HepG2 (cell line): ENCODE results near the gene PIK3CB. TPM values are rescaled to one million over a fixed set of nuclear protein-coding genes. Genes with fewer than 3 reads are reported as not detected.

Experiments used
- ATAC-seq: fragments of 200-7000 bp; cut with Tn5 transposase; 3 replicates; pipeline ENCODE4 v1.9.1; 2020; ENCODE audit warnings: mild to moderate bottlenecking, moderate library complexity
- BruUV-seq: library from RNA; stranded (reverse); fragments of 400-500 nt; replicated peaks from 2 replicates; lab custom pipeline; 2021; lab: Mats Ljungman, UMichigan
- CTCF ChIA-PET: fragments of 300-600 bp; formaldehyde crosslinking; extraction: SDS; loops from one replicate; lab custom pipeline; 2021; ENCODE audit warnings: low total read pairs, inconsistent platforms, low intra/inter-chr PET ratio; lab: Yijun Ruan, JAX
- POLR2A ChIA-PET: fragments of 350-600 bp; sonication (Branson Sonifier 250); formaldehyde crosslinking; loops from one replicate; lab custom pipeline; 2020; ENCODE audit warnings: antibody characterized with exemption, inconsistent platforms; lab: Yijun Ruan, JAX
- DNase-seq: peaks from one replicate; pipeline ENCODE4 v3.0.0-alpha.2; 2015; ENCODE audit warnings: low spot score
- FAIRE-seq: peaks from 3 replicates; lab custom pipeline; 2011; peaks lifted over from hg19 to GRCh38; lab: Jason Lieb, UNC
- H2AFZ ChIP-seq: one replicate; pipeline ENCODE4 v1.6.1; 2011; ENCODE audit warnings: low read length, inconsistent platforms
- H3K27ac ChIP-seq: fragments of 300-600 bp; 3 replicates; pipeline ENCODE4 v1.8.0; 2011; ENCODE audit warnings: mixed run types, mild to moderate bottlenecking, mixed read lengths, low read length, inconsistent platforms; ENCODE audit not compliant: insufficient read depth; ENCODE audit errors: extremely low read length
- H3K27me3 ChIP-seq, 2 experiments: fragments of 200-600 bp in 1 of 2; 2 replicates in 1 of 2; 3 replicates in 1 of 2; pipeline versions ENCODE4 v1.6.0 to v1.8.0; 2011; ENCODE audit warnings: low read length in 2 of 2, mild to moderate bottlenecking in 2 of 2, moderate library complexity in 2 of 2, inconsistent platforms in 1 of 2; ENCODE audit not compliant: insufficient read depth in 2 of 2, control insufficient read depth in 1 of 2
- H3K36me3 ChIP-seq, 2 experiments: fragments of 200-600 bp in 1 of 2; replicated peaks in 1 of 2; 2 replicates in 1 of 2; 3 replicates in 1 of 2; pipeline versions ENCODE4 v1.5.1 to v1.8.0; 2011; ENCODE audit warnings: low read length in 2 of 2, inconsistent platforms in 1 of 2; ENCODE audit not compliant: insufficient read depth in 2 of 2, control insufficient read depth in 1 of 2
- H3K4me1 ChIP-seq: 2 replicates; pipeline ENCODE4 v1.5.1; 2012; ENCODE audit warnings: low read length, inconsistent platforms; ENCODE audit not compliant: insufficient read depth
- H3K4me2 ChIP-seq: 2 replicates; pipeline ENCODE4 v1.6.0; 2011; ENCODE audit warnings: low read depth, low read length, inconsistent platforms
- H3K4me3 ChIP-seq, 3 experiments: fragments of 200-600 bp in 1 of 3; sonication (generic), shearing (Covaris generic) in 1 of 3; replicated peaks in 1 of 3; 2 replicates each; pipeline ENCODE4 v1.5.1; 2011 to 2016; ENCODE audit warnings: low read length in 3 of 3, inconsistent platforms in 2 of 3, low read depth in 2 of 3, mild to moderate bottlenecking in 2 of 3, control low read depth in 1 of 3, mixed read lengths in 1 of 3; ENCODE audit not compliant: insufficient read depth in 1 of 3
- H3K79me2 ChIP-seq: one replicate; pipeline ENCODE4 v1.6.1; 2011; ENCODE audit warnings: low read length, inconsistent platforms; ENCODE audit not compliant: insufficient read depth
- H3K9ac ChIP-seq: 2 replicates; pipeline ENCODE4 v1.6.0; 2011; ENCODE audit warnings: mild to moderate bottlenecking, low read depth, low read length, inconsistent platforms; ENCODE audit not compliant: insufficient read depth
- H3K9me3 ChIP-seq: 2 replicates; pipeline ENCODE4 v1.5.1; 2012; ENCODE audit warnings: mild to moderate bottlenecking, low read length
- H4K20me1 ChIP-seq: 2 replicates; pipeline ENCODE4 v1.6.0; 2011; ENCODE audit warnings: inconsistent platforms, mild to moderate bottlenecking, low read length, moderate library complexity; ENCODE audit not compliant: insufficient read depth
- ARNT2 ChIP-seq: sonication (generic); formaldehyde crosslinking; IDR thresholded peaks from 2 replicates; pipeline ENCODE4 v1.8.0; 2022; ENCODE audit warnings: mild to moderate bottlenecking, low read depth, missing genetic modification reagents, moderate library complexity
- GMEB2 ChIP-seq: IDR thresholded peaks from 2 replicates; pipeline ENCODE4 v1.6.1; 2016; ENCODE audit warnings: missing biosample characterization, missing genetic modification reagents, low read depth
- HOXA5 ChIP-seq: sonication (generic); formaldehyde crosslinking; IDR thresholded peaks from 2 replicates; pipeline ENCODE4 v1.4.0; 2020; ENCODE audit warnings: missing genetic modification reagents
- KLF9 ChIP-seq: IDR thresholded peaks from 2 replicates; pipeline ENCODE4 v1.6.1; 2016; ENCODE audit warnings: low read depth
- RBM22 ChIP-seq: fragments of 200-400 bp; formaldehyde crosslinking; optimal IDR thresholded peaks from 2 replicates; pipeline ENCODE3; 2017; ENCODE audit warnings: mild to moderate bottlenecking, low read length, moderate library complexity
- RFX3 ChIP-seq: IDR thresholded peaks from 2 replicates; pipeline ENCODE4 v1.6.1; 2016; ENCODE audit warnings: missing biosample characterization, missing genetic modification reagents
- ZNF354B ChIP-seq: sonication (generic); formaldehyde crosslinking; IDR thresholded peaks from 2 replicates; pipeline ENCODE4 v1.8.0; 2022; ENCODE audit warnings: mild to moderate bottlenecking, missing genetic modification reagents
- ZNF768 ChIP-seq: sonication (generic); formaldehyde crosslinking; IDR thresholded peaks from 2 replicates; pipeline ENCODE4 v1.4.0; 2020; ENCODE audit warnings: missing genetic modification reagents
- WGBS: methylation state at CpG from one replicate; pipeline ENCODE4 v1.1.6; 2017; ENCODE audit warnings: low lambda C conversion rate; 5-methylcytosine and 5-hydroxymethylcytosine counted together
- in situ Hi-C: cut with HindIII; loops from 2 replicates; pipeline ENCODE4 v1.10.0; 2017; ENCODE audit warnings: low pct_unique_long_range_greater_than_20kb; ENCODE audit not compliant: extremely low pct_ligation_motif_present
- intact Hi-C: fragments of 100-400 bp; cut with micrococcal nuclease; formaldehyde crosslinking; loops from one replicate; pipeline ENCODE4 v1.10.0; 2022; ENCODE audit not compliant: unreplicated experiment
- polyA plus RNA-seq, 8 experiments: library from polyadenylated mRNA; depleted of rRNA in 3 of 8; stranded (reverse) in 7 of 8; unstranded in 1 of 8; fragments of >200 nt; fragmentation: Illumina TruSeq in 4 of 8; extraction: Trizol in 4 of 8; gene quantifications; 2 replicates each; pipeline versions ENCODE4 v1.2.1 to v1.2.3, GENCODE V29; 2011 to 2016; ENCODE audit warnings: low read depth in 4 of 8, missing spikeins in 1 of 8, mixed read lengths in 1 of 8; ENCODE audit not compliant: insufficient read depth in 1 of 8
- total RNA-seq, 5 experiments: library from RNA; depleted of rRNA; stranded (reverse); fragments of >200 nt; fragmentation: Illumina TruSeq; extraction: Trizol; gene quantifications; 2 replicates each; pipeline ENCODE4 v1.2.3, GENCODE V29; 2016; ENCODE audit warnings: low read depth in 1 of 5
- TF ChIP-seq, protein P1 (sequence below): sonication (generic); formaldehyde crosslinking; IDR thresholded peaks from 2 replicates; pipeline ENCODE4 v1.4.0; 2020; ENCODE audit warnings: mild to moderate bottlenecking, missing genetic modification reagents

The PIK3CB gene
- total and polyA plus RNA-seq, 2 of the 13 experiments (the other 11 are each of a cell fraction or from before 2014, with no cell fraction given), result 6.6 to 18.7 TPM

GRCh38 chr3:138778643-138779042 is 56.1 kb downstream of the PIK3CB start:
- intact Hi-C loops, result loop anchor here (10.0 kb wide), 1 partner anchor 56 kb away; the partner anchor contains the start of gene PIK3CB
- FAIRE-seq (no peak), DNase-seq (no peak)
- no peak overlapping the region for H3K27ac ChIP-seq
- H4K20me1 ChIP-seq, result peaks cover 23% of the 10 kb centered on the region
- in situ Hi-C loops, result no loop called here
- no peak overlapping the region for H3K4me3 ChIP-seq
- H3K4me2 ChIP-seq, result no peak overlapping the region
- H3K36me3 ChIP-seq, result peaks cover 2 to 19% of the 10 kb centered on the region in 2 experiments; a peak in 3 of 5 replicates
- peaks cover 29% of the 10 kb centered on the region for H3K4me1 ChIP-seq
- H3K27me3 ChIP-seq, result no peaks in the 10 kb centered on the region
- BruUV-seq, result no TSS peak
- H2AFZ ChIP-seq, result no peak overlapping the region
- no peak overlapping the region for H3K9ac ChIP-seq
- WGBS, result 100% methylated on average over 2 of the region's 2 CpGs
- H3K9me3 ChIP-seq, result no peaks in the 10 kb centered on the region
- H3K79me2 ChIP-seq, result peaks cover 58% of the 10 kb centered on the region
- ChIA-PET CTCF (no interaction called here), POLR2A (interaction anchor here (0.7 kb wide), 1 partner anchor 82 kb away, joined by 4 read pairs; no protein-coding TSS in a partner anchor)
- no peak for TF ChIP-seq ZNF768 (CRISPR knock-in tag)
- TF ChIP-seq RBM22, result peak; percentile 53
- TF ChIP-seq, all 625 proteins: peak for 1
- no peak for ATAC-seq

DNA sequence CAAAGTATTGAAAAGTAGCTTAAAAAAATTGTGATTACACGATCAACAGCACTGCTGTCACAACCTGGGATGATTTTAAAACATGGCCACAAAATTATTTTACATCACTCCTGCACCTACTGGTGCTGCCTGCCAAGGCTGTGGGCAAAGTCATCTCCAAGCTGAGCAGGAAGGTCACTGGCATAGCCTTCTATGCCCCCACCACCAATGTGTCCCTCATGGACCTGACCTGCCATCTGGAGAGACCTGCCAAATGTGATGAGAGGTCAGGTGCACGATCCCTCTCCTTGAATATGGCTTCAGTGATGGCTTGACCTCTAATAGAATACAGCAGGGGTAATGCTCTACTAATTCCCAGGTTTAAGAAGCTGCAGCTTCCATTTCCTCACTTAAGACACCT is 57.8 kb downstream of the PIK3CB start:
- peaks cover 29% of the 10 kb centered on the region for H3K4me1 ChIP-seq
- H3K27ac ChIP-seq, result no peak overlapping the region
- peaks cover 23% of the 10 kb centered on the region for H4K20me1 ChIP-seq
- WGBS, result 100% methylated on average over 2 of the region's 2 CpGs
- ChIA-PET POLR2A (interaction anchor here (0.6 to 1.1 kb wide), 2 partner anchors 114 to 183 kb away, joined by 3 to 4 read pairs; partner anchors contain the start of gene CEP70), CTCF (interaction anchor here (0.6 kb wide), 1 partner anchor 63 kb away, joined by 3 read pairs; no protein-coding TSS in a partner anchor)
- H3K9ac ChIP-seq, result no peak overlapping the region
- ATAC-seq (no peak), FAIRE-seq (no peak), DNase-seq (no peak)
- H3K79me2 ChIP-seq, result peaks cover 57% of the 10 kb centered on the region
- H3K9me3 ChIP-seq, result no peaks in the 10 kb centered on the region
- H3K27me3 ChIP-seq, result no peaks in the 10 kb centered on the region
- H2AFZ ChIP-seq, result no peak overlapping the region
- BruUV-seq, result no TSS peak
- in situ Hi-C loops (no loop called here), intact Hi-C loops (loop anchor here (10.0 kb wide), 1 partner anchor 58 kb away; the partner anchor contains the start of gene PIK3CB)
- H3K4me3 ChIP-seq, result no peak overlapping the region
- H3K4me2 ChIP-seq, result no peak overlapping the region
- H3K36me3 ChIP-seq, result peaks cover 2 to 16% of the 10 kb centered on the region in 2 experiments; a peak in 3 of 5 replicates
- TF ChIP-seq ZNF354B (CRISPR knock-in tag) (no peak), HOXA5 (no peak), ARNT2 (CRISPR knock-in tag) (no peak), KLF9 (CRISPR knock-in tag) (no peak), GMEB2 (CRISPR knock-in tag) (no peak), RFX3 (no peak)
- TF ChIP-seq, protein P1, sequence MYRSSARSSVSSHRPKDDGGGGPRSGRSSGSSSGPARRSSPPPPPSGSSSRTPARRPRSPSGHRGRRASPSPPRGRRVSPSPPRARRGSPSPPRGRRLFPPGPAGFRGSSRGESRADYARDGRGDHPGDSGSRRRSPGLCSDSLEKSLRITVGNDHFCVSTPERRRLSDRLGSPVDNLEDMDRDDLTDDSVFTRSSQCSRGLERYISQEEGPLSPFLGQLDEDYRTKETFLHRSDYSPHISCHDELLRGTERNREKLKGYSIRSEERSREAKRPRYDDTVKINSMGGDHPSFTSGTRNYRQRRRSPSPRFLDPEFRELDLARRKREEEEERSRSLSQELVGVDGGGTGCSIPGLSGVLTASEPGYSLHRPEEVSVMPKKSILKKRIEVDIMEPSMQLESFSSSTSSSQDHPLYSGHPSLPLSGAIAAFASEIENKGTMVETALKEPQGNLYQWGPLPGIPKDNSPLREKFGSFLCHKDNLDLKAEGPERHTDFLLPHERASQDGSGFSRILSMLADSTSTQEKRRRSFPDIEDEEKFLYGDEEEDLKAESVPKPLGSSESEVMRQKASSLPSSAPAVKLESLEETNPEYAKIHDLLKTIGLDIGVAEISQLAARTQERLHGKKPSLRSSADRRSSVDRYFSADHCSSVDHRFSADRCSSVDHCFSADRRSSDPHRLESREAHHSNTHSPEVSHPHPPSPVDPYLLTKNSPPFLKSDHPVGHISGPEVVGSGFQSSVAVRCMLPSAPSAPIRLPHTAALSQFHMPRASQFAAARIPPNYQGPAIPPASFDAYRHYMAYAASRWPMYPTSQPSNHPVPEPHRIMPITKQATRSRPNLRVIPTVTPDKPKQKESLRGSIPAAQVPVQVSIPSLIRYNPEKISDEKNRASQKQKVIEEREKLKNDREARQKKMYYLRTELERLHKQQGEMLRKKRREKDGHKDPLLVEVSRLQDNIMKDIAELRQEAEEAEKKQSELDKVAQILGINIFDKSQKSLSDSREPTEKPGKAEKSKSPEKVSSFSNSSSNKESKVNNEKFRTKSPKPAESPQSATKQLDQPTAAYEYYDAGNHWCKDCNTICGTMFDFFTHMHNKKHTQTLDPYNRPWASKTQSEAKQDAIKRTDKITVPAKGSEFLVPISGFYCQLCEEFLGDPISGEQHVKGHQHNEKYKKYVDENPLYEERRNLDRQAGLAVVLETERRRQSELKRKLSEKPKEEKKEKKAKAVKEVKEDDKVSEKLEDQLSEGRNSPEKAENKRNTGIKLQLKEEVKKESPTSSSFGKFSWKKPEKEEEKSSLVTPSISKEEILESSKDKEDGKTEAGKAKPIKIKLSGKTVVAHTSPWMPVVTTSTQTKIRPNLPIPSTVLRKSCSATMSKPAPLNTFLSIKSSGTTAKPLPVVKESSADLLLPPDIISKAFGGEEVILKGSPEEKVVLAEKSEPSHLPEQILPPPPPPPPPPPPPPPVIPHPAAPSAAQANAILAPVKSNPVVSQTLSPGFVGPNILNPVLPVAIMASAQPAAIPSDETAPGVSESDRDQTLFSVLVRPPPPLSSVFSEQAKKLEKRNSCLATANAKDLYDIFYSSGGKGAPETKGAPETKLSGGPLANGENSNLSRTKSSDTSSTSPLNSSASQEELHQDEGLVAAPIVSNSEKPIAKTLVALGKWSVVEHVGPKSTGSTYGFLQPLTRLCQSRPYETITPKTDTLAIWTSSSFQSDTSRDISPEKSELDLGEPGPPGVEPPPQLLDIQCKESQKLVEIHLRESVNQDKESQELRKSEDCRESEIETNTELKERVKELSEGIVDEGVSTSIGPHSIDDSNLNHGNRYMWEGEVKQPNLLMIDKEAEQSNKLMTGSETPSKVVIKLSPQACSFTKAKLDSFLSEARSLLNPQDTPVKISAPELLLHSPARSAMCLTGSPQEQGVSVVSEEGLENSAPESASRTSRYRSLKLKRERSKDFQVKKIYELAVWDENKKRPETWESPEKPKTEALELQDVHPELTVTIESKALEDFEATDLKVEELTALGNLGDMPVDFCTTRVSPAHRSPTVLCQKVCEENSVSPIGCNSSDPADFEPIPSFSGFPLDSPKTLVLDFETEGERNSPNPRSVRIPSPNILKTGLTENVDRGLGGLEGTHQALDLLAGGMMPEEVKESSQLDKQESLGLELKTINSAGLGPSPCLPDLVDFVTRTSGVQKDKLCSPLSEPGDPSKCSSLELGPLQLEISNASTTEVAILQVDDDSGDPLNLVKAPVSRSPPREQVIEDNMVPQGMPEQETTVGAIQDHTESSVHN (CRISPR knock-in tag), result no peak
